Colon (tissue), 2 donors: Measurements from ENCODE around the gene GLOD5.
"Not testable (repeated sequence)": the region's sequence is repeated elsewhere in the genome, so short reads cannot be mapped to it uniquely, and the experiment has no call there.

Experiments
- FAIRE-seq: peaks from 2 replicates; lab custom pipeline; 2012; peaks lifted over from hg19 to GRCh38; lab: Jason Lieb, UNC
- donor health status: control.
- donor health status: control.

Gene GLOD5

GRCh38 chrX:48794340-48794910 lies 32.9 kb downstream of the GLOD5 start:
- no peak for FAIRE-seq

- FAIRE-seq = no peak
Observed at GRCh38 chrX:48794911-48795515, 33.5 kb downstream of the GLOD5 start.

GRCh38 chrX:48798318-48798717 lies 36.8 kb downstream of the GLOD5 start:
- FAIRE-seq = no peak

GRCh38 chrX:48800574-48801279 lies 39.2 kb downstream of the GLOD5 start:
- FAIRE-seq = no peak

- peak; percentile 45 for FAIRE-seq
Observed at GRCh38 chrX:48801280-48802088, 39.9 kb downstream of the GLOD5 start, which contains the start of gene HDAC6. HDAC6 (plus strand) TSS chrX:48802067; CDS start chrX:48802693, 626 bp downstream.

- no peak for FAIRE-seq
Observed at GRCh38 chrX:48802089-48802904, 40.8 kb downstream of the GLOD5 start.

GRCh38 chrX:48802905-48803200 lies 41.3 kb downstream of the GLOD5 start:
- no peak for FAIRE-seq

- FAIRE-seq = no peak
Observed at GRCh38 chrX:48806081-48806480, 44.5 kb downstream of the GLOD5 start.

- FAIRE-seq = no peak
Observed at GRCh38 chrX:48813644-48814043, 52.1 kb downstream of the GLOD5 start.

- no peak for FAIRE-seq
Observed at GRCh38 chrX:48814722-48815121, 53.2 kb downstream of the GLOD5 start.

- FAIRE-seq = no peak
Observed at GRCh38 chrX:48815266-48815665, 53.7 kb downstream of the GLOD5 start.

- no peak for FAIRE-seq
Observed at GRCh38 chrX:48816014-48816810, 54.7 kb downstream of the GLOD5 start.

- FAIRE-seq = no peak
Observed at GRCh38 chrX:48818098-48818497, 56.6 kb downstream of the GLOD5 start.

- no peak for FAIRE-seq
Observed at GRCh38 chrX:48818866-48819265, 57.3 kb downstream of the GLOD5 start.

- FAIRE-seq = not testable (repeated sequence)
Observed at GRCh38 chrX:48819394-48819793, 57.8 kb downstream of the GLOD5 start.

GRCh38 chrX:48823053-48823452 lies 61.5 kb downstream of the GLOD5 start:
- FAIRE-seq = no peak
